ENCODE measurements around the gene DBNL.

DNA sequence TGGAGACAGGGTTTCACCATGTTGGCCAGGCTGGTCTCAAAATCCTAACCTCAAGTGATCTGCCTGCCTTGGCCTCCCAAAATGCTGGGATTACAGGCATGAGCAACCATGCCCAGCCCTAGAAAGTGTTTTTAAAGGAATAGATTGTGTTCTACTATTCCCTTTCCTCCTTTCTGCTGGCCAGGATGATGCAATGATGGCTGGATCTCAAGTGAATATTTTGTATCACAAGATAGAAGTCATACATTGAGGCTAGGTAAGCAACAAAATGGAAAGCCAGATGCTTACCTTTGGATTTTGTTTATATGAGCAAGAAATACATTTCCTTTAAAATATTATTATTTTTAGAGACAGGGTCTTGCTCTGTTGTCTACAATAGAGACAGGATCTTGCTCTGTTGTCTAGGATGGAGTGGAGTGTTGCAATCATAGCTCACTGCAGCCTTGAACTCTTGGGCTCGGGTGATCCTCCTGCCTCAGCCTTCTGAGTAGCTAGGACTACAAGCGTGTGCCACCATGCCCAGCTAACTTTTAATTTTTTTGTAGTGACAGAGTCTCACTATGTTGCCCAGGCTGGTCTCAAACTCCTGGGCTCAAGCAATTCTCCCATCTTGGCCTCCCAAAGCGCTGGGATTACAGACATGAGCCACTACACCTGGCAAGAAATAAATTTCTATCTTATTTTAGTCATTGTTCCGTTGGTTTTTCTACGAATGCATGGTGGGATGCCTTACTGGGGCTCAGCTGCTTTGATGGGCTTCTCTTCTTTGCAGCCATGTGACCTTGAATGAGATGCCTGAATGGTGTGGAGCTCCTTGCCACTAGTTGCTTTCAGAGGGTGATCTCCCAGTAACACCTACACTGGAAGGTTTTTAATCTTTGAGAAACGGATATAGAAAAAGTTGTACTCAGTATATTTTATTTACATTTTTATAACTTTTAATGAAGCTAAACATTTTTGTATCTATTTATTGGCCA is 53.9 kb downstream of the DBNL start:
- TF ChIP-seq POLR2AphosphoS5 (IDR thresholded peaks at IDR 0.05) = no peak
- TF ChIP-seq, protein P1, sequence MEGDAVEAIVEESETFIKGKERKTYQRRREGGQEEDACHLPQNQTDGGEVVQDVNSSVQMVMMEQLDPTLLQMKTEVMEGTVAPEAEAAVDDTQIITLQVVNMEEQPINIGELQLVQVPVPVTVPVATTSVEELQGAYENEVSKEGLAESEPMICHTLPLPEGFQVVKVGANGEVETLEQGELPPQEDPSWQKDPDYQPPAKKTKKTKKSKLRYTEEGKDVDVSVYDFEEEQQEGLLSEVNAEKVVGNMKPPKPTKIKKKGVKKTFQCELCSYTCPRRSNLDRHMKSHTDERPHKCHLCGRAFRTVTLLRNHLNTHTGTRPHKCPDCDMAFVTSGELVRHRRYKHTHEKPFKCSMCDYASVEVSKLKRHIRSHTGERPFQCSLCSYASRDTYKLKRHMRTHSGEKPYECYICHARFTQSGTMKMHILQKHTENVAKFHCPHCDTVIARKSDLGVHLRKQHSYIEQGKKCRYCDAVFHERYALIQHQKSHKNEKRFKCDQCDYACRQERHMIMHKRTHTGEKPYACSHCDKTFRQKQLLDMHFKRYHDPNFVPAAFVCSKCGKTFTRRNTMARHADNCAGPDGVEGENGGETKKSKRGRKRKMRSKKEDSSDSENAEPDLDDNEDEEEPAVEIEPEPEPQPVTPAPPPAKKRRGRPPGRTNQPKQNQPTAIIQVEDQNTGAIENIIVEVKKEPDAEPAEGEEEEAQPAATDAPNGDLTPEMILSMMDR (IDR thresholded peaks at IDR 0.05) = no peak
- TF ChIP-seq EP300 (IDR thresholded peaks at IDR 0.05) = no peak

Data from upper lobe of left lung (tissue), 4 donors.